Measurements from ENCODE around the gene HDAC9.
"Not testable (repeated sequence)": the region's sequence is repeated elsewhere in the genome, so short reads cannot be mapped to it uniquely, and the experiment has no call there.

The HDAC9 gene

DNA sequence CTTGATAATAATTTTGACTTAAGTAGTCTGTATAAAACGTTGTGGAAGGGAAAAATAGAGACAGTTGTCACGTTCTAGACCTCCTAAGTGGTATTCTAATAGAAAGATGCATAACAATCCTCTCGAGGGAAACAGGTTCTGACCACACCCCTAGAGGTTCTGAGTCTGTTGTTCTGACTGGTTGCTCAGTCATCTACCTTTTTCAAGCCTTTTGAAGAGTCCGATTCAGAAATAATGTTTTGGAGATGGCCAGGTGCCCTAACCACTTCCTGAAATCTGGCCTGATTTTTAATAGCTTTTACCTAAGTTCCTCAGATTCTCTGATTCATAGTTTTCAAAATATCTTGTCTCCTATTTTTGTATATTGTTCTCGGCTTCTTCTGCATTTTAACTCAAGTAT is 175.6 kb downstream of the HDAC9 start:
- DNase-seq: no peak

DNA sequence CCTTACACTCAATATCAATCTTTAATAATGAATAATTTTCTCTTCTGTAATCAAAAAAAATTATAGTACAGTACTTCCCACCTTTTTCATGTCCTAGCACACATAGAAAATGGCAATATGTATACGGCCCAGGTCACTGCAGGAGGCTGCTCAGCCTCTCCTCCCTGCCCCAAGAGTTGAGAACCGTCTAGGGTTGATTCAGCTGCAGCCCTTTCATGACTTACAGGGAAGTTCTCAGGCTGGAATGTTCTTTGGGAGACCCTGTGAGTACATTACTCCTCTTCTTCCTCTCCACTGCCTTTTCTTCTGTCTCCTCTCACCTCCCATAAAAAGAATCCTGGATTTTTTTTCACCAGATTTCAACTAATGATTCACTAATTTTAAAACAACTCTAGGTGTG is 180.0 kb downstream of the HDAC9 start:
- no peak for DNase-seq

DNA sequence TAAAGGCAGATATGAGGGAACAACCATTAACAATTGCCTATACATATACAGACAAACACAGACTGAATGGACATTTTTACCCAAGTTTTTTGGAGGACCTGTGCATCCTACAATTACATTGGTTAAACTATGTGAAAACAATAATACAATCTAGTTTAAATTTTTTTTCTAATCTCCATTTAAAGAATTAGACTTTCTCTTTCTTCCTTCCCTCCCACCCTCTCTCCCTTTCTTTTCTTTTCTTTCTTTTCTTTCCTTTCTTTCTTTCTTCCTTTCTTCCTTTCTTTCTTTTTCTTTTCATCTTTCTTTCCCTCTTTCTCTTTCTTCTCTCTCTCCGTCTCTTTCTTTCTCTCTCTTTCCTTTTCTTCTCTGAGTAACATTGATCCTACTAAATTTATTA is 183.7 kb downstream of the HDAC9 start:
- no peak for DNase-seq

DNA sequence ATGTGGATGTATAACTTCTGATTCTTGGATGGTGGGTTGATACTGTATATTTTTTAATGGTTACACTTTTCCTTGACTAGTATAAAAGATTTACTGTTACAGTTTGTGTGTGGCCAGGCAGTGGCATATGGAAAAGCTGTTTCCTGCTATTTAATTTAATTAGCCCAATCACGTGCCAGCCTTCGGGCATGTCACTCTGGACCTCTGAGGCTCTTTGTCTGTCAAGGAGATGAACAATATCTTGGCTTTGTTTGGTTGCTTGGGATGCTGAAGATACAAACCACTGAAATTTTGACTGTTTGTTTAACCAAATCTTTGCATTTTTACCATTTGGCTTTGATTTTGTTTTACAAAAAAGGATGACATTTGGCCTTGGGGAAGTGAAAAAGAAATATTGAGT is 185.0 kb downstream of the HDAC9 start:
- no peak for DNase-seq

DNA sequence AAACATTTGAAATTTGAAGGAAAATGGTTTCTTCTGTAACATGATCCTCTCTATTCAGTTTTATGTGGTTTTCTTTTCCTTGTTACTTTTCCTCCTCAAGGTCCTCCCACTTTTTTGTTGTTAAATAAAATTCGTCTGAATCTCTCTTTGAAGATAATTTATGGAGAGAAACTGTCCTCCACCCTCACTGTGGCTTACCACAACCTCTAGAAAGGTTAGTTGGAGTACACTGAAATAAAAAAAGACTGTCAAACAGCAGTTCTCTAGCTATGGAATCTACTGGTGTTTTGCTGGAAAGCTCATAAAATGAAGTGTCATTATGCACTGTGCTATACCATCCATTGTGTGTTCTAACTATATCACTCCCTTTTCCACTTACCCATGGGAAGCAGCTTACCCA is 189.4 kb downstream of the HDAC9 start:
- DNase-seq: no peak

DNA sequence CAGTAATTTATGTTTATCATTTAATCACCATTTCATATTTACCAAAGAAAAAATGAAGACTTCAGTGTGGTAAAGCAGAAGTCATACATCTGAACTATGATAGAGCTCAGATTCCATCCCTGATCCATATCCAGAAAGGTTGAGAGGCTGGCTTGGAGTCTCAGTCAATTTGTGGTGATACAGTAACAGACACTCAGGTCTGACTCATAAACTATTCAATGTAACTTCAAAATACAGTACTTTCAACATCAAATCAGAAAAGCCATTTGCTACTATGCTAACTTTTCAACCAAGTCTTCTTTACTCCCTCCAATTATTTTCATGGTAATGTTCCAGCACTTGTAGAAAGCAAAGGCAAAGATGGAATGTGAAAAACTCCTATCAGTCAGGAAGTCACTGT is 190.4 kb downstream of the HDAC9 start:
- no peak for DNase-seq

DNA sequence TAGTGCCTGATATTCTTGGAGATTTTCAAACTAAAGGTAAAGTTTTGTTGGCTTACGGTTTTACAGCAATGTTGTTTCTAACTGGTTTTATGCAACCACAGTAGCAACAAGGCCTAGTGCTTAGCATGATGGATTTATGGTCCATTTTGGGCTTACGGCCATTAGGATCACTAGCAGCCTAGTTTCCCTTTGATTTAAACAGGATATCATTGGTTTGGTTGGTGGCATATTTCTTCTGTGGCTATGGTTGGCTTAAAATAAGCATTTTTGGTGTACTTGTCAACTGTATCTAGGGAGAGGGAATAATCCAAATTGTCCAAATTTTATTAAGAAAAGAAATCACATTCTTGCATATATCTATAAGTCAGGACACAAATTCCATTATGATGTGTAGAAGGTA is 194.0 kb downstream of the HDAC9 start:
- DNase-seq: no peak

DNA sequence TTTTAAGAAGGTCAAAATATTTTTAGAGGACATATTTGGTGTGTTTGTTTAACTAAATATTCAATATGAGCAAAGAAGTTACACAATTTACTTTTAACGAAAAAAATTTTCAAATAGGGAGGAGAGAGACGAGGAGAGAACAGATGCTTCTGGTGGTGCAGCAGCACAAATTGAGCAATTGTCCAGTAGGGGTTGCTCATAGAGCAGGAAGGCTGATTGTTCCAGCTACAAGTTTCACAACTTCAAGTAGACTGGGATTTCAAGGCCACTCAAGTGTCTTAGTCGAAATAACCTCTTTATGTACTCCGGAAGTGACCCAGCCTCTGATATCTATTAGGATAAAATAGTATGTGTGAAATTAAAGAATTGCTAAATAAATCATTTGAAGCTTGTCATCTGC is 197.9 kb downstream of the HDAC9 start:
- no peak for DNase-seq

DNA sequence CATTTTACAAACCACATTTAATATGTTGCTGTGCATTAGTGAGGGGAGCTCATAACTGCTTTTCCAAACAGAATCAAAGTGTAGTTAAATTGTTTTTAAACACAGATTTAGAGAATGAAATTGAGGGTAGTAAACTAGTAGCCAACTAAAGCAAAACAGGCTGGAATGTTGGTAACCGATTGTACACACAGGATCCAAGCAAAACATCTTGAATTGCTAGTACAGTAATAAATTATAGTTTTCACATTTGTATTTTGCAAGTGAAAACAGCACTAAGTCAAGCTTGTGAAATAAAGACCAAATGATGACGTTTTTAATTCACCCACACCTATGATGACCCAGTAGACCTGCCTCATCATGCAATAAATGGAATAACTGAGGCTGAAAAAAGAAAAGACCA is 198.3 kb downstream of the HDAC9 start:
- DNase-seq: no peak

DNA sequence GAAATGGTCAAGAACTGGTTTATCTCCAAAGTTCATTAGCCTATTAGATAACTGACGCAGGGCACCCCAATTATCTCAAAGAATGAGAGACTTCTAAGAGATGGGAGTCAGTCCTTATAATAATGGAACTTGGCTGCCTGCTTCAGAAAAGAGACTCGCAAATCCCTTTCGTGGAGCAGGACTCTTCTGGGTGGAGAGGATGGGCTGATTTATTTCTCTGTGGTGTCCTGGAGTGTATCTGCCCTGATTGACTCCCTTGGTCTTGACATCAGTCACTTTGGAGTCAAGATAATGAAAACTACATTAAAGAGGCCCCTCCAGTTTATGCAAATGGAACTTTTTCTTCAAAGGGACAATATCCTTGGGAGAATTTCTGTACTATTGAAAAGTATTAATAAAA is 198.9 kb downstream of the HDAC9 start:
- no peak for DNase-seq

DNA sequence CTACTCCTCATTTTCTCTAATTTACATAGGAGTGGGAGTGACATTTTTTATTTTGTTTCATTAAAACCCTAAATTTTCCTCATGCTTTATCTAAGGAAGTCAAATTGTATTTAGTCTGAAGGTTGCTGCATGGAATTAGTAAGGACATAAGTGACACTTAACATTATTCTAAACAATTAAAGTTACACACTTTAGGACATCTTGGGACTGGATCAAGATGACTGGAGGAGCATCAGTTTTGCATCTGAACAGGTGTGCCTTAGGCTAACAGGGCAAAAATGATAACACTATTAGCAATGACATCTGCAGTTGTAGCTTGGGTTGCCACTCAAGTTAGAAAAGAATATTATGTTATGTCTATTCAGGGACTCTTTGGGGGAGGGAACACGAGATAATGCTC is 199.4 kb downstream of the HDAC9 start:
- no peak for DNase-seq

DNA sequence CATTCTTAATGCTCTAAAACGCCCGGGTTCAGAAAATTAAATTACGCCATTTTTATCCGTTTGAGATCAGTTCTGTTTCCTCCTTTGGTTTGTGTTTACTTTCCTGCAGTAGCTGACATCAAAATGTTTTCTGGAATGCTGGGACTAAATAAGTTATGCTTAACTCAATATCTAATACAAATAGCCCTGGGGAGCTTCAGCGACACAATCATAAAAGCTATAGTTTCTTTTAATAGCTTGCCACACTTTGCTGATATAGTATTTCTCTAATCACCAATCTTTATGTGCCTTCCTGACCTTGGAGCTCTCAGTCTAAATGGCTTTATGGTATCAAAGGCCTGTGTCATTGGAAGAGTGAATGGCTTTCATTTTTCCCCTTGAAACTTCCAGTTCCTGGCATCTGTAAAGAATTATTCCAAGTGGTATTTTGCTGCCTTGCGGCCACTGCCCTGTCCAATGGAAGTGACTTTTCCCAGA is 202.7 kb downstream of the HDAC9 start:
- DNase-seq: no peak

DNA sequence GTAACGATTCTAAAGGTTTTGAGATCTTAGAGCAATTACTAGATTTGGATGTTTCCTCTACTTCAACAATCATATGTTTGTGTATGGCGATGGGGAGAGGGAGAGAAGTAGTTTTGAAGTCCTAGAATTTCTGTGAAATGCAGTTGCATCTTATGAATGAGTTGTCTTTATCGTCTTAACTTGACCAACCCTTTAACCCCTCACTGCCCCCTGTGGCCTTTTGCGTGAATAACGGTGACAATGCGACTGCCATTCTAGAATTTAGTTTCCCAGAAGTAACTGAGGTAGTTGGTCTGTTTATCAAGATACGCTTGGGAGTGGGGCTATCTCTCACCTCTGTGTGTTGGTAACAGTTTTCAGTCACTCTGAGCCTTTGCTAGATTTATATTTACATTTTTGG is 204.6 kb downstream of the HDAC9 start:
- no peak for DNase-seq

DNA sequence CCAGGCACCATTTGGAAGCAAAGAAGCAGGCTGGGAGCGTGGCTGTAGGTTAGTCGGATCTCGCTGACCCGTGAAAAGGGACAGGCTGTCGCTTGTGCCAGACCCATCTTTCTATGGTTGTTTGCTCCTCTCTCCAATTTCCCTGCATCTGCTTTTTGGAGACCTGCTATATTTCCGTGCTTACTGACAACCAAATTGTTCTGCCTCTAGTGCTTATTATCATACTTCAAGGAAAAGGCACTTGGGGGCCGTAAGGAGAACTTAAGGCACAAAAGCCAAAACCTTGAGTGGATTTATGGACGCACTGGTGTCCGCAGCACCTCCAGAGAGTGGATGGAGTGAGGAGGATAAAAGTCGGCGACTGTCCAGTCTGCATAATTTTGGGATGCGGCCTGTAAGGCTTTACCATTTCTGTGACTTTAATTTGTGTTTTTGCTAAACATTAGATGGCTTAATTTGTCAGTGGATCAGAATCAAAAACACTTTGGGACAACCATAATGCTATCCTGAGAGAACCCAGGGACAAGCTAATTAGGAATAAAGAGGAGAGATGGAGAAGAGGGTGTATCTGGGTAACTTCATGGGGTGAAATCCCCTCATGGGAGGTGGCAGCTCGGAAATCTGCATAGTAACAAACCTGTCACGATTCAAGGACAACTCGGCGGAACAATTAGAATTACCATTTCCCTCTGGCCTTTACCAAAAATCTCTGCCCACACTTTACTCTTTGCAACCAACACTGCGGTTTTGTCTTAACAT is 206.7 kb downstream of the HDAC9 start:
- DNase-seq: no peak

DNA sequence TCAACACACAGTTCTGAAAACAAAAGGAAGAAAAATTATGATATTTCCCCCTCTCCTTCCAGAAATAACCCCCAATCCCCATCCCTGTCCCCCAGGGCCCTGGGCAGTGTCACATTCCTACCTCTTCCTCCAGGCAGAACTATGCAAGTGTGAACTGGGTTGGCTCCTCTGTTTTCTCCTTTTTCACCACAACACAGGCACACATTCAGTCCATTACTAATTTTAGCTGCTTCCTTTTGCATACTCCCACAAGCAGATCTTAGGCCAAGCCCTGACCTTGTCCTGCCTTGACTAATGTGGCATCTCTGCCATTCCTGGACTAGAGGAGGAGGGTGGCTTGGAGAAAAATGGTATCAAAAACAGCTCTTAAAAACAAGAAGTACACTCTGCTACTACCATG is 208.1 kb downstream of the HDAC9 start:
- DNase-seq: no peak

DNA sequence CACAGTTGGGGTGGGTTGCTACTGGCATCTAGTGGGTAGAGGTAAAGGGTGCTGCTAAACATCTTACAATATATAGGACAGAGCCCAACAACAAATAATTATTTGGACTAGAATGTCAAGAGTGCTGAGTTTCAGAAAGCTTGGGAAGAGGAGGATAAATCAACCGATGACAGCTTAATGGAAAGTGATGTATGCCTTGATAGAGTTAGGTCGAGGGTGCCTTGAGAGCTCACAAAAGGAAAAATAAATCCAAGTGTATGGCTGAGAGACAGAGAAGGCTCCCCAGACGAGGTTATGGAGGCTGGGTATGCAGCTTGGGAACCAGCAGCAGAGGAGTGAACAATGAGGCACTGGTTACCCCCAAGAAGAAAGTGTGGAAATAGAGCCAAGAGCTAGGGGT is 211.1 kb downstream of the HDAC9 start:
- no peak for DNase-seq

DNA sequence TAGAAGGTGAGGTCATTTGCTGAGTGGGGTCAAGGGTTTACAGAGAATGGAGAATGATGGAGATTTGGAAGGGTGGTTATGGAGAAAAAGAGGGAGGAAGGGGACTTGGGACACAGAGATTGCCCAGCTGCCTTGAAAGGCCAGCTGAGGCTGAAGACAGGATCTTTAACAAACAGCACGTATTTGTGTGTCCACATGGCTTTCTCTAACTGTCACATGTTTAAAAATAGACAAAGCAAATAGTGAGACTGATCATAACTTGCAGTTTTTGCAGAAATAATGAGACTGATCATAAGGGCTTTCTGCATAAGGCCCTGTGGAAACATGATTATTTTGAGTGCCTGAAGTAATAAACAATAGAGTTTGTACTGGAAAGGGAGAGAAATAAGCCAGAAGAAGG is 212.7 kb downstream of the HDAC9 start:
- DNase-seq: no peak

DNA sequence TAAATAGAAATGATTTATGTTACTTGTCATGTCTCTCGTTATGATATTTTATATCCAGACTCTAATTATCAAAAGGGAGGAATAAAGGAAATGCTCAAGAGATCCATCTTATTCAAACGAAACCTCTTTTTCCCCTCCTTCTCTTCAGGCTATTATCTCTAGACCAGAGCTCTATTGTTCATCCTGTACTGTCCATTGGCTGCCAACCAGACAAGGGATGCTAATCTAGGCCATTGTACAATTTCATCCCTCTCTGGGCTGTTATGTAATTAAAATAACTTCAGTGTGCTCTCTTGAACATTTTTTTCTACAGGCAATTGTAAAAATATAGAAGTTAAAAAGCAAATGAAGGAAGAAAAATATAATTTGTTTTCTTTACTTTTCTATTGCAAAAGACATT is 220.4 kb downstream of the HDAC9 start:
- no peak for DNase-seq

DNA sequence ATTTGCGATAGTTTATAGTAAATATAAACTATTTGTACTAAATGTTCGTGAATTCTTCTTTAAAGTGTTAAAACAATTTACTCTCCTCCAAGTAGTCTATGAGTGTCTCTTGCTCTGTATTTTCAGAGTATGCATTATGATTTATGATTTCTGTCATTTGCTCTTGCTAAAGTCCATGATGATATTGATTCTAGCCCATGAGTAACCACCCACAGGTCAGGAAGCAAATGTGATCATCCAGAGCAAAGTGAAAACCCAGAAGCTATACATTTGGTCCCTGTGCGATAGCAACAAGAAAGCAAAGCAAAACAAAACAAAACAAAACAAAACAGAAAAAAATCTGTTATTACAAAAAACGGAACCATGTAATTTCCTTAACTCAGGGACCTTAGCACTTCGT is 225.9 kb downstream of the HDAC9 start:
- DNase-seq: no peak

DNA sequence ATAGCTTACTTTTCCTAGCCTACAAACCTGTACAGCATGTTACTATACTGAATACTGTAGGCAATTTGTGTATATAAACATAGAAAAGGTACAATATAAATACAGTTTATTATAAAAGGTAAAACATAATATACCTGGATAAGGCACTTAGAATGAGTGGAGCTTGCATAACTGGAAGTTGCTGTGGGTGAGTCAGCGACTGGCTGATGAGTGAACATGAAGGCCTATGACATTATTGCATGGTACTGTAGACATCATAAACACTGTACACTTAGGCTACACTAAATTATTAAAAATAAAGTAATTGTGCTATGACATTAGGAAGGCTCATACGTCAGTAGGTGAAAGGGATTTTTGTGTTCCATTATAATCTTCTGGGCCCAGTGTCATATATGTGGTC is 228.8 kb downstream of the HDAC9 start:
- no peak for DNase-seq

DNA sequence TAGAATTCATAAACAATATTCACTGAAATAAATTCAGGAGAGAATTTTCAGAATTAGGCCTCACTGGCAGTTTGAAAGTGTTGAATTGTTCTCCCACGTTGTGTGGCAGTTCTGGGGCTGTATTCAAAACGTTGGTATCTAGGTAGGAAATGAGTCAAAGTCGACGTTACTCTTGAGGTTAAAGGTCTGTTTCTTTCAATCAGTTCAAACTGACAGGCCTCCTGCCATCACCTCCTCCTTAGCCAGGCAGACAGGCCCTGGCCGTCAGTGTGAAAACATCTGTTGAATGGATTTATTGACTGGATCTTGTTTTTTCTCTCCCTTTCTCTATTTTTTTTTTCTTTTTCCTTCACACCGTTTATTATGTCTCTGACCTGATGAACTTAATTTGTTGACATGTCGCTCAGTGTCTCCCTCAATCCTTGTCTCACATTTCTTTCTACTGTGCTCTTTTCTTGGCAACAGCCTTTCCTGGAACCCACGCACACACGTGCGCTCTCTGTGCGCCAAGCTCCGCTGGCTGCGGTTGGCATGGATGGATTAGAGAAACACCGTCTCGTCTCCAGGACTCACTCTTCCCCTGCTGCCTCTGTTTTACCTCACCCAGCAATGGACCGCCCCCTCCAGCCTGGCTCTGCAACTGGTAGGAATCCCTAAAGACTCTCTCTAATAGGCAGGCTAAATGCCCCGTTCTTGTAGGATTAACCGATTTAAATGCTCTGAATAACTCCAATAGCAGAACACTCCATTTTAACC is 231.7 kb downstream of the HDAC9 start:
- no peak for DNase-seq

DNA sequence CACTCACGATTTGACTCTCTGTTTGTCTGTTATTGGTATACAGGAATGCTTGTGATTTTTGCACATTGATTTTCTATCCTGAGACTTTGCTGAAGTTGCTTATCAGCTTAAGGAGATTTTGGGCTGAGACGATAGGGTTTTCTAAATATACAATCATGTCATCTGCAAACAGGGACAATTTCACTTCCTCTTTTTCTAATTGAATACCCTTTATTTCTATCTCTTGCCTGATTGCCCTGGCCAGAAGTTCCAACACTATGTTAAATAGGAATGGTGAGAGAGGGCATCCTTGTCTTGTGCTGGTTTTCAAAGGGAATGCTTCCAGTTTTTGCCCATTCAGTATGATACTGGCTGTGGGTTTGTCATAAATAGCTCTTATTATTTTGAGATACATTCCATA is 240.5 kb downstream of the HDAC9 start:
- DNase-seq: not testable (repeated sequence)

DNA sequence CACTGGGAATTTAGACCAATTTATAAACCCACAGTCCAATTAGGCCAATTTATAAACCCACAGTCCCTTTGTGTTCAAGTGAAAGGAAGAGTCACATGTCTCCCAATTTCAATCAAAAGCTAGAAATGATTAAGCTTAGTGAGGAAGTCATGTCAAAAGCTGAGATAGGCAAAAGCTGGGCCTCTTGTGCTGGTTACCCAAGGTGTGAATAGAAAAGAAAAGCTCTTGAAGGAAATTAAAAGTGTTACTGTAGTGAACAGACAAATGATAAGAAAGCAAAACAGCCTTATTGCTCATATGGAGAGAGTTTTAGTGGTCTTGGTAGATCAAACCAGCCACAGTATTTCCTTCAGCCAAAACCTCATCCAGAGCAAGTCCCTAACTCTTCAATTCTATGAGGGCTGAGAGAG is 245.0 kb downstream of the HDAC9 start:
- DNase-seq: no peak

DNA sequence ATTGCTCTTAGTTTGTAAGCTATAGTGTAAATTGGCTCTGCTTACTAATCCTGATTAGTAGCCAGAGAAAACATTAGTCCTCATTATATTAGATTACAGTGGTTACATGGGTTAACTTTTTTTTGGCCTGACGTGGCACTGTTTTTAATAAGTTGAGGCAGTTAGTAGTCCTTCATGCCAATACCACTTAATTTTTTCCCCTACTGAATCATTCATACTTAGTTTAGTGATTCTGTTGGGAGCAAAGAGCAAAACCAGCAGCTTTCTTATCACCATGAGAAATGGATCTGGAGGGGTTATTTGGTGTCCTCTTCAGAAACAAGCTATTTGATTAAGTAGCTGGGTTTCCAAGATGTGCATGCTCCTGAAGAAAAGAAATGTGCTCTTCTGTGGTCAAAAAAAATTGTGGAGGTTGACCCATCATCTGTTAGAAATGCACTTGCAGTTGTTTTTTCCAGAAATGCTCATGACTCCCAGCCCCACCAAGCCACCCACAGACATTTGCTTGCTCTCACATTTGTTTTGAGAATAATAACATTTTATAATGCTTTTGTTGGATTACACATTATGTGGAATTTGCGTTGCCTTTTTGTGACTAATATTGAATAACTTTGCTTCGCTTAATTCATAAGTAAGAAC is 258.5 kb downstream of the HDAC9 start:
- DNase-seq: no peak
